ENCODE measurements around the gene ATP8B4.

ATP8B4 gene

GRCh38 chr15:50107591-50108408 is 11.2 kb downstream of the ATP8B4 start:
- TF ChIP-seq MAX (IDR thresholded peaks at IDR 0.05) (no peak), TAF1 (IDR thresholded peaks at IDR 0.05; ENCODE audit: low read depth) (no peak), CREB1 (IDR thresholded peaks at IDR 0.05; ENCODE audit: low read depth) (no peak), FOXM1 (IDR thresholded peaks at IDR 0.05; ENCODE audit: borderline replicate concordance, low read depth) (no peak), EP300 (IDR thresholded peaks at IDR 0.05; ENCODE audit: borderline replicate concordance) (no peak), USF1 (IDR thresholded peaks at IDR 0.05) (no peak), NFIC (IDR thresholded peaks at IDR 0.05) (no peak), RAD21 (IDR thresholded peaks at IDR 0.05; ENCODE audit: low read depth) (no peak), REST (IDR thresholded peaks at IDR 0.05; ENCODE audit: low read depth) (no peak)

GRCh38 chr15:50107157-50107556 is 11.9 kb downstream of the ATP8B4 start:
- TF ChIP-seq TEAD4 (IDR thresholded peaks at IDR 0.05) (no peak), YY1 (IDR thresholded peaks at IDR 0.05; ENCODE audit: low read depth) (no peak), NFIC (IDR thresholded peaks at IDR 0.05) (no peak), EP300 (IDR thresholded peaks at IDR 0.05; ENCODE audit: borderline replicate concordance) (no peak), RAD21 (IDR thresholded peaks at IDR 0.05; ENCODE audit: low read depth) (no peak), REST (IDR thresholded peaks at IDR 0.05; ENCODE audit: low read depth) (no peak), FOXM1 (IDR thresholded peaks at IDR 0.05; ENCODE audit: borderline replicate concordance, low read depth) (no peak), CEBPB (IDR thresholded peaks at IDR 0.05) (no peak)

- TF ChIP-seq YY1 (IDR thresholded peaks at IDR 0.05; ENCODE audit: low read depth) (no peak), ZBTB7A (IDR thresholded peaks at IDR 0.05; ENCODE audit: low read depth) (no peak), CREB1 (IDR thresholded peaks at IDR 0.05; ENCODE audit: low read depth) (no peak), NFIC (IDR thresholded peaks at IDR 0.05) (no peak), TAF1 (IDR thresholded peaks at IDR 0.05; ENCODE audit: low read depth) (no peak), FOXM1 (IDR thresholded peaks at IDR 0.05; ENCODE audit: borderline replicate concordance, low read depth) (no peak), EP300 (IDR thresholded peaks at IDR 0.05; ENCODE audit: borderline replicate concordance) (no peak), RAD21 (IDR thresholded peaks at IDR 0.05; ENCODE audit: low read depth) (no peak), TEAD4 (IDR thresholded peaks at IDR 0.05) (no peak), CEBPB (IDR thresholded peaks at IDR 0.05) (no peak), EGR1 (IDR thresholded peaks at IDR 0.05) (no peak), TCF12 (IDR thresholded peaks at IDR 0.05; ENCODE audit: low read depth) (no peak), MAX (IDR thresholded peaks at IDR 0.05) (no peak), REST (IDR thresholded peaks at IDR 0.05; ENCODE audit: low read depth) (no peak), USF1 (IDR thresholded peaks at IDR 0.05) (no peak)
Measured at GRCh38 chr15:50106457-50106856, 12.6 kb downstream of the ATP8B4 start.

GRCh38 chr15:50100486-50100885 is 18.5 kb downstream of the ATP8B4 start:
- TF ChIP-seq EP300 (IDR thresholded peaks at IDR 0.05; ENCODE audit: borderline replicate concordance) = no peak
- no peak for TF ChIP-seq REST (IDR thresholded peaks at IDR 0.05; ENCODE audit: low read depth)
- TF ChIP-seq EGR1 (IDR thresholded peaks at IDR 0.05) = no peak

Data from Ishikawa (cell line).